ENCODE measurements around the gene FAM3D. TPM values are rescaled to one million over a fixed set of nuclear protein-coding genes. Genes with fewer than 3 reads are reported as not detected.

The FAM3D gene
- total and polyA plus RNA-seq, 10 of the 15 experiments (the other 5 are each of a cell fraction or from before 2014, with no cell fraction given) = 0.04 to 0.07 TPM; not detected in 8

- H3K9ac ChIP-seq (ENCODE audit: control insufficient read depth, insufficient read depth, low read length) = no peak overlapping the region
- H3K27me3 ChIP-seq (replicated peaks in 1 of 2; ENCODE audit: control insufficient read depth in 2 of 2, insufficient read depth in 2 of 2, low read length in 1 of 2) = no peaks in the 10 kb centered on the region
- SMC1A ChIA-PET (ENCODE audit: uncharacterized antibody, unreplicated experiment) = no interaction called here
- 47% methylated on average over 4 of the region's 4 CpGs for WGBS (ENCODE audit: insufficient coverage, insufficient replicate concordance, low lambda C conversion rate, missing lambda C conversion rate)
- no peaks in the 10 kb centered on the region for H3K4me1 ChIP-seq (ENCODE audit: control insufficient read depth, insufficient read depth, low read length)
- BruUV-seq (replicated peaks) = no TSS peak
- H3K9me3 ChIP-seq (replicated peaks; ENCODE audit: control insufficient read depth, insufficient read depth, low read length) = peaks cover 4% of the 10 kb centered on the region; the same call in 1 of the 3 replicates
- no peak overlapping the region for H3K27ac ChIP-seq (ENCODE audit: control insufficient read depth, insufficient read depth)
- no peak for ATAC-seq
- H4K20me1 ChIP-seq (ENCODE audit: control insufficient read depth, insufficient read depth) = no peaks in the 10 kb centered on the region
- H3K36me3 ChIP-seq (ENCODE audit: control insufficient read depth in 2 of 2, insufficient read depth in 2 of 2, low read length in 1 of 2) = no peaks in the 10 kb centered on the region
- RAD21 ChIA-PET (ENCODE audit: unreplicated experiment) = no interaction called here
- no peak overlapping the region for H2AFZ ChIP-seq (ENCODE audit: control insufficient read depth, low read depth, low read length)
- POLR2A ChIA-PET = no interaction called here
- no peak for DNase-seq (ENCODE audit: low read depth, low spot score)
- no peak overlapping the region for H3K4me2 ChIP-seq (ENCODE audit: control insufficient read depth, insufficient read depth)
- TF ChIP-seq NFYA (IDR thresholded peaks at IDR 0.05; ENCODE audit: borderline replicate concordance, low read depth, low read length) = no peak
- no peak for TF ChIP-seq CUX1 (IDR thresholded peaks at IDR 0.05; ENCODE audit: insufficient replicate concordance, low read depth, low read length)
- no peak for TF ChIP-seq RAD21 (IDR thresholded peaks at IDR 0.05; ENCODE audit: insufficient read depth, low read depth, low read length)
- no peaks in the 10 kb centered on the region for H3K79me2 ChIP-seq (ENCODE audit: control insufficient read depth, insufficient read depth, low read length)
- in situ Hi-C loops (cut with MboI) = no loop called here
- intact Hi-C loops (cut with micrococcal nuclease; ENCODE audit: unreplicated experiment) = no loop called here
- no peak for FAIRE-seq
- CTCF ChIA-PET = no interaction called here
- no peak overlapping the region for H3K4me3 ChIP-seq
These were observed 22.0 kb upstream of the FAM3D start for GRCh38 chr3:58688574-58688973.
